ENCODE measurements around the gene ZSCAN5C.
"Not testable (repeated sequence)": the region's sequence is repeated elsewhere in the genome, so short reads cannot be mapped to it uniquely, and the experiment has no call there.

ZSCAN5C gene

DNA sequence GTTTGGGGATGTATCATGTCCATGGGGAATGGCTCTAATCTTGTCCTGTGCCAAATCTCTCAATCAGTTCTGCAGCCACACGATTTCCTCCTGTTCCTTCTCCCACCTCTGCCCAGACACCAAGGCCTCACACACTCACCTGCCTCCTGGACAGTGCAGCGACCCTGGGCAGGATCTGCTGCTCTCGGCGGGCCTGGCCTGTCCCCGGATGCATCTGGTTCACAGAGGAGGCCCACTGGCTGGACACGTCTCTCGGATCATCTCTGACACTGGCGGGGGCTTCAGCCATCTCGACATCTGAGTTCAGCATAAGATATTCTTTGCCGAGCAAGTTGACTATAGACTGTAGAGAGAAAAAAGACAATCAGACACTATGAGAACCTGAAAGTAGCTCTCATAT is 10.4 kb upstream of the ZSCAN5C start:
- no peak for DNase-seq (ENCODE audit: low spot score)

DNA sequence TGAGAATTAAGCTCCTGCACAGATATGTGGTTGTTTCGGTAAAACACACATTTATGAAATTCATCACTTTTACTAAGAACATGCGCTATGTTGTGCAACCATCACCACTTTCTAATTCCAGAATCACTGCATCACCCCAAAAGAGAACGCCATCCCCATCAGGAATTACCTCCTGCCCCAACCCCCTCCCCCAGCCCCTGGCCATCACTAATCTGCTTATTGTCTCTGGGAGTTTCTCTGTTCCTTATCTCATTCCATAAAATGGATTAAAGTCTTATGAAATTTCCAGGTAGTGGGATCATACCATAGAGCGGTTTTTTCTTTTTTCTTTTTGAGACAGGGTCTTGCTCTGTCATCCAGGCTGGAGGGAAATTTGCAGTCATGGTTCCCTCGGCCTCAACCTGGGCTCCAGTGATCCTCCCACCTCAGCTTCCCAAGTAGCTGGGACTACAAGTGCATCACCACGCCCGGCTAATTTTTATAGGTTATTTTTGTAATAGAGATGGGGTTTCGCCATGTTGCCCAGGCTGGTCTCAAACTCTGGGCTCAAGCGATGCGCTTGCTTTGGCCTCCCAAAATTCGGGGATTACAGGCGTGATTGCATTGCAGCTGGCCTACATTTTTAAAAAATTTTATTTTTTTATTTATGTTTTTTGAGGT is 8.0 kb upstream of the ZSCAN5C start:
- DNase-seq (ENCODE audit: low spot score) = no peak

DNA sequence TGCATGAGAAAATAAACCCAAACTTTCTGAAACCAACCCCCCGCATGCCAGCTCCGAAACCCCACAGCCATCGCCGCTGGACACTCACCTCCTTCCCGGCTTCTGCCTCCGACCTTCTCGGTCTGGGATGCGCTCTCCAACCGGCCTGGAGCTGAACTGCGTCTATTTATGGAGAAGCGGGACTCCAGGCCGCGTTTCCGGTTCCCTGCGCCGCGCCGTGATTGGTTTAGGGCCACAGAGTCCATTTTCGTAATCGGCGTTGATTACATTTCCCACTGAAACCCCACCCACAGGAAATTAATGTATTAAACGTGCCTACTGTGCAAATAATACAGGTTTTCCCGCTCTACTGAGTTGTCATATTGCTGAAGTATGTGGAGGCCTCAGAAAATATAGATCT is 4.4 kb upstream of the ZSCAN5C start, which contains the start of gene ZSCAN5B:
TSS of gene ZSCAN5B (minus strand) at position 138 of the 400 bp plus-strand sequence. CDS start 4,731 bp downstream, outside the sequence.
- not testable (repeated sequence) for DNase-seq (ENCODE audit: low spot score)

DNA sequence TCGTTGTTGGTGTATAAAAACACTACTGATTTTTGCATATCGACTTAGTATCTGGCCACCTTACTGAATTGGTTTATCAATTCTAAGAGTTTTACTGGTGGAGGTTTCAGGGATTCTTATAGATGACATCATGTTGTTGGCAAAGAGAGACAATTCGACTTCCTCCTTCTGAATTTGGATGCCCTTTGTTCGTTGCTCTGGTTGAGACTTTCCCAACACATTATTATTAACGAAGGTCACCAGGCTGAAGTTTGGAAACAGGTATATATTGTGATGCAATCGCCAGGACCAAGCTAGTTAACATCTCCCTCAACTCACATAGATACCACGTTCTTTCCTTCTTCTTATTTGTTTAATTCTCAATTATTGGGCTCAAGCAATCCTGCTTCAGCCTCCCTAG is 2.4 kb upstream of the ZSCAN5C start:
- no peak for DNase-seq (ENCODE audit: low spot score)

DNA sequence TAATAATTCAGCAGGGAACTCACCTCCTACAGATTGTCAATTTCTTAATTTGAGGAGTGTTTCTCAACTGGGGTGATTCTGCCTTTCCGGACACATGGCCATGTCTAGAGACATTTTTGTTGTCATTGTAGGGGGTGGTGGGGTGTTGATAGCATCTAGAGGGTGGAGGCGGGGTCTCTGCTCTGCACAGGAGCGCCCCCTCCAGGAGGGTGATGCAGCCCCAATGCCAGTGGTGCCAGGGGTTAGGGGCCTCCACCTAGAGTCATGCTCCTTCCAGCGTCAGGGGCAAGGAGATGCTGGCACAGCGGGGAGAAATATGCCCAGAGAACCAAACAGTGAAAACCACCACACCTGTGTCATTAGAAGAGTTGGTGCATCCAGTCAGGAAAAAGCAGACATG is 5.5 kb downstream of the ZSCAN5C start:
- not testable (repeated sequence) for DNase-seq (ENCODE audit: low spot score)

DNA sequence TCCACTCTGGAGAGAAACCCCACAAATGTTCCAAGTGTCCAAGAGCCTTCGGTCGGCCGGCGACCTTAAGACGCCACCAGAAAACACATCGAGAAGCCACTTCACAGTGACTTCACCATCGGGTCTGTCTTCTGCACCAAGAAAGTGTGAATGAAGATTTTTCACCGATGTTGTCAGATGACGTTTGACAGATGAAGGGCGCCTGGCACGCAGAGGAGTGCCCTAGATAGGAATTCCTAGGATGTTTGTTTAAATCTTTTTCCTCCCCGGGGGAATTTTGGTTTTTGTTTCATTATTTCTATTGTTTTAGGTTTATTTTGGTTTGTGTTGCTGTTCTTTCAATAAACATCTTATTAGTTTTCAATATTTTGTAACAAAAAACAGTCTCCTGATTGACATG is 7.0 kb downstream of the ZSCAN5C start:
- no peak for DNase-seq (ENCODE audit: low spot score)

DNA sequence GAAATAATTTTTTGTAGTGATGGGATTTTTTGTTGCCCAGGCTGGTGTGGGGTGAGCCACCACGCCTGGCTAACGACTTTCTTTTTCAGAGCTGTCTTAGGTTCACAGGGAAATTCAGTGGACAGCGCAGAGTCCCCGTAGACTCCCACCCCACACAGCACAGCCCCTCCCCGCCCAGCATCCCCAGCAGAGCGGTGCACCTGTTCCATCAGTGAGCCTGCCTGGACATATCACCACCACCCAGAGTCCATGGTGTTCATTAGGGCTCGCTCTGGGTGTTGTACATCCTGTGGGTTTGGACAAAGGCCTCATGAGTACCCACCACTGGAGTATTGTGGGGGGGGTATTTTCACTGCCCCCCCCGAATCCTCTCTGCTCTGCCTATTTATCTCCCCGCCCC is 8.0 kb downstream of the ZSCAN5C start:
- DNase-seq (ENCODE audit: low spot score) = not testable (repeated sequence)

DNA sequence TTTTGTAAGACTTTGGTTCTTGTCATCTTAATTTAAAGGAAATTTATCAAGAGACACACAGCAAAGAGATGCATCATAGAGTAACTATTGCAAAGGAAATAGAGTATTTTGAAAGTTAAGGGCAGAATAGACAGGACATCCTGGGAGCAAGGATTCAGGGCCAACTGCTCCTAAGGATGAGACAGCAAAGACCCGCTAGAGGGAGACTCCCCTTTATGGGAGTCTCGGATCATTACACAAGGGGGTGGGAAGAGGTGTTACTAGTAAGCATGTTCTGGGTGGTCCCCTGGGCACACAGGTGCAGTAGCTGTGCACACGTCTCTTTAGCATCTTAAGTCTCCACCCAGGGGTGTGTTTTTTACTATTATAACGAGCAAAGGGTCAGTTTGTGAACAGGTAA is 9.6 kb downstream of the ZSCAN5C start:
- DNase-seq (ENCODE audit: low spot score) = no peak

DNA sequence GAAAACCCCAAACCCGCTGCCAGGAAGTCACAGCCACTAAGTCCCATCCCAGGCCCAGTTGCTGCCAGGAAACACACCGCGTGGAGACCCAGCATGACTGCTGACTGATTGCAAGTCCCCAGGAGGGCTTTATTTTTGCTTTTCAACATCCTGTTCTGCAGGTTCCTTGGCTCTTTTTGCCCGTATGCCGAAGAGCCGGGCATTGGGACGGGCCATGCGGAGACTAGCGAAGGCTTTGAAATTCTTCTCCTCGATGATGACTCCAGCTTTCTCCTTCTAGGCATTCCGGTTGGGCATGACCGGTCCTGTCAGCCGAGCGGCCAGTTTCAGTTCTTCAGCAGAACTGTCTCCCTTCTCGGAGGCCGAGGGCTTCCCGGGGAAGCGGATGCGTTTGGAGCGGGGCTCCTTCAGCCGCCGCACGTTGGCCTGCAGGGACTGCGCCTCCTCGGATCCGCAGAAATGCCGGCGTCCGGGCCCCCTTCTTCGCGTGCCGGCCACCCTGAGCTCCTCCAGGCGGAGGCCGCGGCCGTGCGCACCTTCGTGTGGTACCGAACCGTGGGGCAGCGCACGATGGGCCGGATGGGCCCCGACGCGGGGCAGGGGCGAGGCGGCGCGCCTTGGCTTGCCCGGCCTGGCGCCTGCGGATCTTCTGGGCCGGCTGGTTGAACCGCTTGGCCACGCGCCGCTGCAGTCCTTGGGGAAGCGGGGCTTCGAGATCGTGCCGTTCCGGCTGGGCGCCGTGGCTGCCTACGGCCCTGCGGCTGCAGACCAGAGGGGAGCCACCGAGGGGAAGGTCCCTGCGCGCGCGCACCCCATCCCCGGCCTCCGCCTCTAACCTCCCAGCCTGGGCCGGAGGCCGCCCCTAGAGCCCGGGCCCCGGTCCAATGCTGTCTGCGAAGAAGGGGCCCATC is 15.2 kb downstream of the ZSCAN5C start:
- no peak for DNase-seq (ENCODE audit: low spot score)

DNA sequence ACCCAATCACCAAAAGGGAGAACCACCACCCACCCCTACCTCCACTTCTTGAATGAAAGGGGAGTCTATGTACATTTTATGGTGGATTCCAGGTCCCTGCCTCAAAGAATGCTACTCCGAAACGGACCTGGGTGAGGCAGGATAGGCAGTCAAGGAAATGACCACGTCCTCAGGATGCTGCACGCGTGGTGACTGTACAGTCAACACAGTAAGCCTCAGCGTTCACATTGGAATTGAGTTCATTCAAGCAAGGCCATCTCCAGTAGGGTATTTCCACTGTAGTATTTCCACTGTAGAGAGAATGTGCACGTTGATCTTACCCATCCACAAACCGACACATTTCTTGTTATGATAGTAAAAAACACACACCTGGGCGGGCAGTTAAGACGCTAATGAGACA is 16.9 kb downstream of the ZSCAN5C start:
- no peak for DNase-seq (ENCODE audit: low spot score)

DNA sequence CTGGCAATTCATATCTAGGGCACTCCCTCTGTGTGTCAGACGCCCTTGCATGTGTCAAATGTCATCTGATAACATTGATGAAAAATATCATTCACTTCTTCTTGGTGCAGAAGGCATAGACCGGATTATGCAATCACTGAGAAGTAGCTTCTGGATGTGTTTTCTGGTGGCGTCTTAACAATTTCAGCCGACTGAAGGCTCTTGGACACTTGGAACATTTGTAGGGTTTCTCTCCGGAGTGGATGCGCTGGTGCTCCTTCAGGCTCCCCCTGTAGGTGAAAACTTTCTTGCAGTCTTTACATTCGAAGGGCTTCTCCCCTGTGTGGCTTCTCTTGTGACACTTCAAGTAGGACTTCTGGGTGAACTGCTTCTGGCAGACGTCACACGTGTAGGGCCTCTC is 19.4 kb downstream of the ZSCAN5C start:
- not testable (repeated sequence) for DNase-seq (ENCODE audit: low spot score)

DNA sequence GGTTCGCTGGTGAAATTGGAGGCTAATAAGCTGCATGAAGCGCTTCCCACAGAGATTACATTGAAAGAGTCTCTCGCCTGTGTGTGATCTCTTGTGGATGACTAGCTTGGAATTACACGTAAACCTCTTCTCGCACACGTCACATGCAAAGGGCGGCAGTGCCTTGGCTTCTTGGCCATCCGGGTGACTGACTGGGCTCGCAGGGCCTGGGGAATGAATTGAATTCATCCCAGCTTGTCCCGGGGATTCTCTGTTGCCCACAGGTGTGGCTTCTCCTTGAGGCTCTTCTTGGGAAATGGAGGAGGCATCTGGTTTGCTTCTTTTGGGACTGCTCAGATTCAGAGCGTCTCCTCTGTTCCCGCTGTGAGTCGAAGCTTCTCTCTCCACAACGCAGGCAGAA is 19.8 kb downstream of the ZSCAN5C start:
- DNase-seq (ENCODE audit: low spot score) = no peak

DNA sequence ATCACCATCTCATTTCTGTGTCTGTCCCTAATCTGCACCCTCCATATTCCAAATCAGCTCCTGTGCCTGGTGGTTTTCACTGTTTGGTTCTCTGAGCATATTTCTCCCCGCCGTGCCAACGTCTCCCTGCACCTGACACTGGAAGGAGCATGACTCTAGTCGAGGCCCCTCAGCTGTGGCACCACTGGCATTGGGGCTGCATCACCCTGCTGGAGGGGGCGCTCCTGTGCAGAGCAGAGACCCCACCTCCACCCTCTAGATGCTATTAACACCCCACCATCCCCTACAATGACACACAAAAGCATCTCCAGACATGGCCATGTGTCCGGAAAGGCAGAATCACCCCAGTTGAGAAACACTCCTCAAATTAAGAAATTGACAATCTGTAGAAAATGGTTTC is 20.8 kb downstream of the ZSCAN5C start:
- DNase-seq (ENCODE audit: low spot score) = no peak

DNA sequence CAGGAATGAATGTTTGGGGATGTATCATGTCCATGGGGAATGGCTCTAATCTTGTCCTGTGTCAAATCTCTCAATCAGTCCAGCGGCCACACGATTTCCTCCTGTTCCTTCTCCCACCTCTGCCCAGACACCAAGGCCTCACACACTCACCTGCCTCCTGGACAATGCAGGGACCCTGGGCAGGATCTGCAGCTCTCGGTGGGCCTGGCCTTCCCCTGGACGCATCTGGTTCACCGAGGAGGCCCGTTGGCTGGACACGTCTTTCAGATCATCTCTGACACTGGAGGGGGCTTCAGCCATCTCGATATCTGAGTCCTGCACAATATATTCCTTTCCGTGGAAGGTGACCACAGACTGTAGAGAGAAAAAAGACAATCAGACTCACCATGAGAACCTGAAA is 21.4 kb downstream of the ZSCAN5C start:
- no peak for DNase-seq (ENCODE audit: low spot score)

DNA sequence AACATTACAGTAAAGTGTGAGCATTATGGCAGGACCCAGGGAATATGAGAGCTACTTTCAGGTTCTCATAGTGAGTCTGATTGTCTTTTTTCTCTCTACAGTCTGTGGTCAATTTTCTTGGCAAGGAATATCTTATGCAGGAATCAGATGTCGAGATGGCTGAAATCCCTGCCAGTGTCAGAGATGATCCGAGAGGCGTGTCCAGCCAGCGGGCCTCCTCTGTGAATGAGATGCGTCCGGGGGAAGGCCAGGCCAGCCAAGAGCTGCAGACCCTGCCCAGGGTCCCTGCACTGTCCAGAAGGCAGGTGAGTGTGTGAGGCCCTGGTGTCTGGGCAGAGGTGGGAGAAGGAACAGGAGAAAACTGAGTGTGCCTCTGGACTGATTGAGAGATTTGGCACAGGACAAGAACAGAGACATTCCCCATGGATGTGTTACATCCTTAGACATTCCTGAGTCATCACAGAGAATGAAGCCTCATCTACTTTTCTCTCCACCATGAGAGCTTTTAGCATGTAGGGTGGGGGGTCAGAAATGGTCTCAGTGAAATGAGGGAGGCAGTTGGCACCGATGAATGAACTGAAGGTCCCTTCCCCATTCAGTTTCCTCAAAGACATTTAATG is 43.2 kb downstream of the ZSCAN5C start:
- DNase-seq (ENCODE audit: low spot score) = no peak

DNA sequence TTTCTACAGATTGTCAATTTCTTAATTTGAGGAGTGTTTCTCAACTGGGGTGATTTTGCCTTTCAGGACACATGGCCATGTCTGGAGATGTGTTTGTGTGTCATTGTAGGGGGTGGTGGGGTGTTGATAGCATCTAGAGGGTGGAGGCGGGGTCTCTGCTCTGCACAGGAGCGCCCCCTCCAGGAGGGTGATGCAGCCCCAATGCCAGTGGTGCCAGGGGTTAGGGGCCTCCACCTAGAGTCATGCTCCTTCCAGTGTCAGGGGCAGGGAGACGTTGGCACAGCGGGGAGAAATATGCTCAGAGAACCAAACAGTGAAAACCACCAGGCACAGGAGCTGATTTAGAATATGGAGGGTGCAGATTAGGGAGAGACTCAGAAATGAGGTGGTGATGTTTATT is 43.7 kb downstream of the ZSCAN5C start:
- not testable (repeated sequence) for DNase-seq (ENCODE audit: low spot score)

DNA sequence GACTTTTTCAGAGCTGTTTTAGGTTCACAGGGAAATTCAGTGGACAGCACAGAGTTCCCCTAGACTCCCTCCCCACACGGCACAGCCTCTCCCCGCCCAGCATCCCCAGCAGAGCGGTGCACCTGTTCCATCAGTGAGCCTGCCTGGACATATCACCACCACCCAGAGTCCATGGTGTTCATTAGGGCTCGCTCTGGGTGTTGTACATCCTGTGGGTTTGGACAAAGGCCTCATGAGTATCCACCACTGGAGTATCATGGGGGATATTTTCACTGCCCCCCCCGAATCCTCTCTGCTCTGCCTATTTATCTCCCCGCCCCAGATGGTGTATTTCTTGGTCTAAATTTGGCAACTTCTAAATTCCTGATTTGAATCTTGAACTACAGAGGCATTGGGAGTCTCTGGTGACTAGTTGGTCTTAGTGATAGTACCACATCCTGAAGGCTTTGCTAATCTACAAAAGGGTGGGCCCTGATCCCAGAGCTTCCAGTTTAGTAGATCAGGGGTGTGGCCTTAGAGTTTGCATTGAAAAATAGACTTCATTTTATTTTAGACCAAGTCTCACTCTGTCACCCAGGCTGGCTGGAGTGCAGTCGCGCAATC is 46.8 kb downstream of the ZSCAN5C start:
- peak; percentile 21 for DNase-seq (ENCODE audit: low spot score)

DNA sequence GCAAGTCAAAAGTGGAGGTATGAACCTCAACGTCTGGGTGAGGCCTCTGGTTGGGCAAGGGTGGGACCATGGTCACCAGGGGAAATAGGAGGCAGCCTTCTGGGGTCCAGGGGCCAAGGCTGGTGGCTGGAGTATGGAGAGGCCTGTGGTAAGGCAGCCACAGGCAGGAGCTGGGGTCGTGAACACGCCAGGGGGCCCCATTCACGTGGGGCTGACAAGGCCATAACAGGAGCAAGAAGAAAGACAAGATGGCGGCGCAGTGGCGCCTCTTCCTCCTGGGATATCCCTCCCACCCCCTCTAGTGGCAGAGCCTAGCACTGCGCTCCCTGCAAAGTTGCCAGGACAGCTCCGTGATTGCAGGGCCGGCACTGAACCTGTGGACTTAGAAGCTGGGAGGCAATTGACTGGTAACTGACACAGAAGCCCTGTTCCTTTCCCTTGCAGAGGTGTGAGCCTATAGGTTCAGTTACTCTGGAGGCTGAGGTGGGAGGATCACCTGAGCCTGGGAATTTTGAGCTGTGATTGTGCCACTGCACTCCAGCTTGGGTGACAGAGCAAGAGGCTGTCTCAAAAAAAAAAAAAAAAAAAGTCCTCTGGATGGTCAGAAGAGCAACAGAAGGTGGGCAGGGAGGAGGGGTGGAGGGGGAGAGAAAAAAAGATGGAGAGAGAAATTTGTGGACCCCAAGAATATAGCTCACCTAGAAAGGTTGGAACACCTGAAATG is 50.8 kb downstream of the ZSCAN5C start:
- peak; percentile 61 for DNase-seq (ENCODE audit: low spot score)

DNA sequence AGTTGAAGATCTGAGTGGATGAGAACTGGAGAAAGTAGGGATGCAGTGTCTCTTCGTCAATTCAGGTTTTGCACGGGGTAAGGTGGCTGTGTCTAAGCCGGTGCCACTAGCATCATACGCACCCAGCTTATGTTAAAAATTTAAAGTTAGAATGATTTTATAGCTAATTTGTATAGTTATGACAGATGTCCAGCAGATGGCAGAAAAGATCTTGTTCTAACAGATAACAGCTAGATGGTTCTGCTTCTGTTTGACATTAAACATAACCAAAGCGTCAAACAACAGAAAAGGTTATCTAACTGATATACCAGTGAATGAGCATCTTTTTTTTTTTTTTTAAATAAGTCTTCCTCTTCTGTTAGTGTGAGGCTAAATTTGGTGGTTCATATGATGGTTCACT is 51.7 kb downstream of the ZSCAN5C start:
- DNase-seq (ENCODE audit: low spot score) = peak; percentile 58

DNA sequence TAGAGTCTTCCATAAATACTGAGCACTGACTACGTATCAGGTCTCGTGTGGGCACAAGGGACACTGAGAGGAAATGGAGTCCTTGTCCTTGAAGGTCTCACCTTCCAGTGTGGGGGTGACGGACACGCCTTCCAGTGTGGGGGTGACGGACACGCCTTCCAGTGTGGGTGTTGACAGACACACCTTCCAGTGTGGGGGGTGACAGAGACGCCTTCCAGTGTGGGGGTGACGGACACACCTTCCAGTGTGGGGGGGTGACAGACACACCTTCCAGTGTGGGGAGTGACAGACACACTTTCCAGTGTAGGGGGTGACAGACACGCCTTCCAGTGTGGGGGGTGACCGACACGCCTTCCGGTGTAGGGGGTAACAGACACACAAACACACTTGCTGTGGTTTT is 56.2 kb downstream of the ZSCAN5C start:
- DNase-seq (ENCODE audit: low spot score) = no peak

Data from hematopoietic multipotent progenitor cell treated with erythropoietin and hydrocortisone succinate and interleukin-3 and kit ligand, for 17 days (in vitro differentiated cells).